ENCODE results near the gene RCE1.

Gene RCE1

GRCh38 chr11:66884443-66884842 lies 41.2 kb downstream of the RCE1 start:
- DNase-seq (ENCODE audit: low read depth, low spot score), result no peak
- peak overlapping the region; percentile 74 for H3K27ac ChIP-seq

- no peak overlapping the region for H3K27ac ChIP-seq
- no peak for DNase-seq (ENCODE audit: low read depth, low spot score)
These were observed 42.2 kb downstream of the RCE1 start for GRCh38 chr11:66885469-66885868.

- DNase-seq (ENCODE audit: low read depth, low spot score), result no peak
- H3K27ac ChIP-seq, result no peak overlapping the region
These were observed 42.8 kb downstream of the RCE1 start for GRCh38 chr11:66885950-66886440.

- no peak overlapping the region for H3K27ac ChIP-seq
- DNase-seq (ENCODE audit: low read depth, low spot score), result no peak
These were observed 43.5 kb downstream of the RCE1 start for GRCh38 chr11:66886671-66887221.

- DNase-seq (ENCODE audit: low read depth, low spot score), result no peak
- no peak overlapping the region for H3K27ac ChIP-seq
These were observed 44.3 kb downstream of the RCE1 start for GRCh38 chr11:66887526-66887925.

GRCh38 chr11:66888282-66888681 lies 45.0 kb downstream of the RCE1 start:
- H3K27ac ChIP-seq, result no peak overlapping the region
- no peak for DNase-seq (ENCODE audit: low read depth, low spot score)

GRCh38 chr11:66889960-66890359 lies 46.7 kb downstream of the RCE1 start:
- no peak for DNase-seq (ENCODE audit: low read depth, low spot score)
- H3K27ac ChIP-seq, result no peak overlapping the region

- peak overlapping the region; percentile 75 for H3K27ac ChIP-seq
These were observed 48.8 kb downstream of the RCE1 start for GRCh38 chr11:66891851-66892660.

GRCh38 chr11:66892911-66893310 lies 49.7 kb downstream of the RCE1 start:
- no peak for DNase-seq (ENCODE audit: low read depth, low spot score)
- H3K27ac ChIP-seq, result peak overlapping the region; percentile 75

More at GRCh38 chr11:66891851-66892660, 48.8 kb downstream of the RCE1 start:
- peak; percentile 87 for DNase-seq (ENCODE audit: low read depth, low spot score)

GRCh38 chr11:66894141-66894540 lies 50.9 kb downstream of the RCE1 start:
- DNase-seq (ENCODE audit: low read depth, low spot score), result no peak
- H3K27ac ChIP-seq, result no peak overlapping the region

Measured in epithelial cell of prostate (primary cell).